HL-60/S4 (cell line): Measurements from ENCODE around the gene LCN6.

Source experiments
- in situ Hi-C: fragments of 300-500 bp; cut with MboI; formaldehyde crosslinking; loops from 2 replicates; pipeline ENCODE4 v1.14.3; 2022; ENCODE audit warnings: low sequenced_read_pairs

Gene LCN6

GRCh38 chr9:136729926-136730325 is 18.4 kb downstream of the LCN6 start:
- in situ Hi-C loops, result no loop called here

- in situ Hi-C loops, result no loop called here
These were observed 19.2 kb downstream of the LCN6 start for GRCh38 chr9:136729144-136729543.

GRCh38 chr9:136728548-136729123 is 19.7 kb downstream of the LCN6 start:
- in situ Hi-C loops, result no loop called here

GRCh38 chr9:136728080-136728547 is 20.2 kb downstream of the LCN6 start:
- in situ Hi-C loops, result no loop called here

- in situ Hi-C loops, result no loop called here
These were observed 21.6 kb downstream of the LCN6 start for GRCh38 chr9:136726631-136727191.

GRCh38 chr9:136726118-136726517 is 22.2 kb downstream of the LCN6 start:
- in situ Hi-C loops, result no loop called here

- in situ Hi-C loops, result no loop called here
These were observed 22.7 kb downstream of the LCN6 start for GRCh38 chr9:136725612-136726011.

- in situ Hi-C loops, result no loop called here
These were observed 23.6 kb downstream of the LCN6 start for GRCh38 chr9:136724772-136725171.

- in situ Hi-C loops, result no loop called here
These were observed 24.3 kb downstream of the LCN6 start for GRCh38 chr9:136723989-136724388.

GRCh38 chr9:136723362-136723976 is 24.9 kb downstream of the LCN6 start:
- in situ Hi-C loops, result no loop called here

- in situ Hi-C loops, result no loop called here
These were observed 25.4 kb downstream of the LCN6 start for GRCh38 chr9:136722969-136723356.

- in situ Hi-C loops, result no loop called here
These were observed 26.0 kb downstream of the LCN6 start for GRCh38 chr9:136722093-136722968.

- in situ Hi-C loops, result no loop called here
These were observed 26.8 kb downstream of the LCN6 start for GRCh38 chr9:136721339-136722092.

- in situ Hi-C loops, result no loop called here
These were observed 27.4 kb downstream of the LCN6 start for GRCh38 chr9:136720898-136721338.

GRCh38 chr9:136720251-136720897 is 28.0 kb downstream of the LCN6 start:
- in situ Hi-C loops, result no loop called here

- in situ Hi-C loops, result no loop called here
These were observed 29.0 kb downstream of the LCN6 start for GRCh38 chr9:136719195-136719880.

- in situ Hi-C loops, result no loop called here
These were observed 29.8 kb downstream of the LCN6 start for GRCh38 chr9:136718345-136719194.

- in situ Hi-C loops, result no loop called here
These were observed 30.9 kb downstream of the LCN6 start for GRCh38 chr9:136717399-136717798.

GRCh38 chr9:136714893-136715274 is 33.4 kb downstream of the LCN6 start:
- in situ Hi-C loops, result no loop called here
